Measurements from ENCODE around the gene SH3BGRL3. TPM values are rescaled to one million over a fixed set of nuclear protein-coding genes. Genes with fewer than 3 reads are reported as not detected.
A peak's percentile ranks its signal among the peaks of the same experiment; 100 is the strongest.

Gene SH3BGRL3
- total RNA-seq, 2 donors from 2014 or later = 38.2 to 43.1 TPM

- Histone ChIP-seq H3K36me3 (replicated peaks in 1 of 2; ENCODE audit: insufficient read depth in 1 of 2, low read depth in 2 of 2) (peaks cover 0 to 11% of the 10 kb centered on the region in 2 donors), H3K27me3 (no peaks in the 10 kb centered on the region), H3K9me3 (no peaks in the 10 kb centered on the region), H3K4me1 (no peaks in the 10 kb centered on the region), H3K27ac (no peak overlapping the region), H3K4me3 (no peak overlapping the region)
- intact Hi-C loops (cut with DNase I) = no loop called here
- no peak for DNase-seq
- WGBS, 2 donors = 73 to 81% methylated on average over 2 of the region's 2 CpGs
- no peak for TF ChIP-seq CTCF (IDR thresholded peaks at IDR 0.05)
- TF ChIP-seq POLR2A (IDR thresholded peaks at IDR 0.05) = no peak
- no peak for ATAC-seq
These were observed 20.9 kb upstream of the SH3BGRL3 start for GRCh38 chr1:26259005-26259404.

- ATAC-seq = no peak
- H3K27ac ChIP-seq = no peak overlapping the region
- DNase-seq = peak in 1 of 4 donors; percentile 21
- H3K27me3 ChIP-seq = no peaks in the 10 kb centered on the region
- TF ChIP-seq CTCF (IDR thresholded peaks at IDR 0.05) (no peak), POLR2A (IDR thresholded peaks at IDR 0.05) (no peak)
- 80 to 82% methylated on average over 5 of the region's 5 CpGs for WGBS, 2 donors
- peaks cover 0 to 11% of the 10 kb centered on the region in 2 donors for H3K36me3 ChIP-seq (replicated peaks in 1 of 2; ENCODE audit: insufficient read depth in 1 of 2, low read depth in 2 of 2)
- H3K9me3 ChIP-seq = no peaks in the 10 kb centered on the region
- H3K4me3 ChIP-seq = no peak overlapping the region
- H3K4me1 ChIP-seq = no peaks in the 10 kb centered on the region
- intact Hi-C loops (cut with DNase I) = no loop called here
These were observed 20.3 kb upstream of the SH3BGRL3 start for GRCh38 chr1:26259578-26259977.

- intact Hi-C loops (cut with DNase I) = no loop called here
- Histone ChIP-seq H3K27ac (no peak overlapping the region), H3K4me1 (no peaks in the 10 kb centered on the region), H3K9me3 (no peaks in the 10 kb centered on the region), H3K27me3 (no peaks in the 10 kb centered on the region), H3K36me3 (replicated peaks in 1 of 2; ENCODE audit: insufficient read depth in 1 of 2, low read depth in 2 of 2) (peaks cover 0 to 9% of the 10 kb centered on the region in 2 donors), H3K4me3 (no peak overlapping the region)
- no peak for DNase-seq
- TF ChIP-seq CTCF (IDR thresholded peaks at IDR 0.05) (no peak), POLR2A (IDR thresholded peaks at IDR 0.05) (no peak)
- no peak for ATAC-seq
- WGBS, 2 donors = 90 to 91% methylated on average over 5 of the region's 5 CpGs
These were observed 16.7 kb upstream of the SH3BGRL3 start for GRCh38 chr1:26263212-26263611.

- H3K9me3 ChIP-seq = no peaks in the 10 kb centered on the region
- H3K36me3 ChIP-seq (replicated peaks in 1 of 2; ENCODE audit: insufficient read depth in 1 of 2, low read depth in 2 of 2) = peaks cover 0 to 8% of the 10 kb centered on the region in 2 donors
- H3K27ac ChIP-seq = no peak overlapping the region
- WGBS, 2 donors = 94 to 100% methylated on average over 1 of the region's 1 CpG
- DNase-seq (no peak), ATAC-seq (no peak)
- H3K4me3 ChIP-seq = no peak overlapping the region
- TF ChIP-seq CTCF (IDR thresholded peaks at IDR 0.05) = no peak
- no peaks in the 10 kb centered on the region for H3K27me3 ChIP-seq
- H3K4me1 ChIP-seq = no peaks in the 10 kb centered on the region
- intact Hi-C loops (cut with DNase I) = no loop called here
These were observed 14.5 kb upstream of the SH3BGRL3 start for GRCh38 chr1:26265405-26265804.

All from body of pancreas (tissue), 4 donors.